Mammary epithelial cell (primary cell): ENCODE results near the gene NPHP4.

Source experiments
- EZH2 ChIP-seq: IDR thresholded peaks from 2 replicates; pipeline ENCODE4 v1.6.1; 2012; ENCODE audit warnings: low read length, inconsistent platforms, borderline replicate concordance
- TF ChIP-seq, protein P1 (sequence below), 2 donors: IDR thresholded peaks in 1 of 2; conservative IDR thresholded peaks in 1 of 2; 2 replicates each; pipeline ENCODE4 v1.5.1; 2011 to 2012; ENCODE audit warnings: inconsistent platforms in 2 of 2, low read length in 2 of 2, mild to moderate bottlenecking in 2 of 2, control low read depth in 1 of 2, low read depth in 1 of 2; ENCODE audit not compliant: insufficient read depth in 1 of 2; ENCODE audit errors: extremely low read depth in 1 of 2

DNA sequence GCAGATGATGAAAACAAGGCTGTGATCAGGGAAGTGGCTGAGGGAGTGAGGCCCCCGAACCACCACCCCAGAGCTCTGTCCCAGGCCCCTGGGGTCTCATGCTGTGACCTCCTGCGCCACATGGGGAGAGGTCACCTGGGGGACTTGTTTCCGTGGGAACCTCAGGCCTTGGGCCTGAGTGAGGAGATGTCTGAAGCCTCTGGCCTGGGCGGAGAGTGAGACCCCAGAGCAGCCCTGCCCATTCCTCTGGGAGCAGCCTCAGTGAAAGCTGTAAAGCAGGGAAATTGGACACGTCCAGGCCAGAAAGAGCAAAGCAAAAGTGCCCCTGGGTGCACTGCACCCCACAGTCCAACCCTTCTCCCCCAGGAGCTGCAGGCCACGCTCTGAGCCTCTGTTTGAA is 16.5 kb upstream of the NPHP4 start:
- TF ChIP-seq, protein P1, sequence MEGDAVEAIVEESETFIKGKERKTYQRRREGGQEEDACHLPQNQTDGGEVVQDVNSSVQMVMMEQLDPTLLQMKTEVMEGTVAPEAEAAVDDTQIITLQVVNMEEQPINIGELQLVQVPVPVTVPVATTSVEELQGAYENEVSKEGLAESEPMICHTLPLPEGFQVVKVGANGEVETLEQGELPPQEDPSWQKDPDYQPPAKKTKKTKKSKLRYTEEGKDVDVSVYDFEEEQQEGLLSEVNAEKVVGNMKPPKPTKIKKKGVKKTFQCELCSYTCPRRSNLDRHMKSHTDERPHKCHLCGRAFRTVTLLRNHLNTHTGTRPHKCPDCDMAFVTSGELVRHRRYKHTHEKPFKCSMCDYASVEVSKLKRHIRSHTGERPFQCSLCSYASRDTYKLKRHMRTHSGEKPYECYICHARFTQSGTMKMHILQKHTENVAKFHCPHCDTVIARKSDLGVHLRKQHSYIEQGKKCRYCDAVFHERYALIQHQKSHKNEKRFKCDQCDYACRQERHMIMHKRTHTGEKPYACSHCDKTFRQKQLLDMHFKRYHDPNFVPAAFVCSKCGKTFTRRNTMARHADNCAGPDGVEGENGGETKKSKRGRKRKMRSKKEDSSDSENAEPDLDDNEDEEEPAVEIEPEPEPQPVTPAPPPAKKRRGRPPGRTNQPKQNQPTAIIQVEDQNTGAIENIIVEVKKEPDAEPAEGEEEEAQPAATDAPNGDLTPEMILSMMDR (conservative IDR thresholded peaks at IDR 0.05 in 1 of 2, IDR thresholded peaks at IDR 0.05 in 1 of 2; ENCODE audit: extremely low read depth in 1 of 2, insufficient read depth in 1 of 2, low read depth in 1 of 2, low read length in 2 of 2) = no peak
- TF ChIP-seq EZH2 = no peak
